HUES48 (cell line): ENCODE results near the gene MUS81.
A peak's percentile ranks its signal among the peaks of the same experiment; 100 is the strongest.
"Not testable (repeated sequence)": the region's sequence is repeated elsewhere in the genome, so short reads cannot be mapped to it uniquely, and the experiment has no call there.

Experiments
- H3K27ac ChIP-seq: one replicate; pipeline ENCODE4 v1.7.0; 2013; ENCODE audit warnings: low read depth, low read length, inconsistent platforms
- H3K27me3 ChIP-seq: 2 replicates; pipeline ENCODE4 v1.6.1; 2013; ENCODE audit warnings: mild to moderate bottlenecking, low read length; ENCODE audit not compliant: control insufficient read depth, insufficient read depth
- H3K36me3 ChIP-seq: 2 replicates; pipeline ENCODE4 v1.6.1; 2013; ENCODE audit warnings: low read length; ENCODE audit not compliant: control insufficient read depth, insufficient read depth
- H3K4me1 ChIP-seq: 2 replicates; pipeline ENCODE4 v1.6.1; 2013; ENCODE audit warnings: mild to moderate bottlenecking, low read length; ENCODE audit not compliant: control insufficient read depth, insufficient read depth
- H3K4me3 ChIP-seq: 2 replicates; pipeline ENCODE4 v1.5.1; 2013; ENCODE audit warnings: mild to moderate bottlenecking, low read depth, low read length
- H3K9ac ChIP-seq: 2 replicates; pipeline ENCODE4 v1.6.1; 2013; ENCODE audit warnings: mild to moderate bottlenecking, low read depth, low read length, moderate library complexity
- H3K9me3 ChIP-seq: 2 replicates; pipeline ENCODE4 v1.6.1; 2013; ENCODE audit warnings: low read length; ENCODE audit not compliant: control insufficient read depth, insufficient read depth

MUS81 gene

GRCh38 chr11:65890324-65891218 is 30.3 kb downstream of the MUS81 start, which contains the start of gene CCDC85B:
Gene CCDC85B, plus strand, starts transcription at chr11:65890673. Its CDS starts 111 bp downstream, at chr11:65890784.
- H3K36me3 ChIP-seq = peaks cover 15% of the 10 kb centered on the region
- peaks cover 25% of the 10 kb centered on the region for H3K4me1 ChIP-seq
- peaks cover 18% of the 10 kb centered on the region for H3K27me3 ChIP-seq
- H3K9ac ChIP-seq = peak within 1 kb of the TSS; percentile 77; the same call in 1 of the 2 replicates
- H3K4me3 ChIP-seq = peak within 1 kb of the TSS; percentile 85
- no peaks in the 10 kb centered on the region for H3K9me3 ChIP-seq
- peak within 1 kb of the TSS; percentile 75 for H3K27ac ChIP-seq

GRCh38 chr11:65891219-65892136 is 31.2 kb downstream of the MUS81 start:
- Histone ChIP-seq H3K36me3 (peaks cover 6% of the 10 kb centered on the region), H3K27me3 (peaks cover 18% of the 10 kb centered on the region), H3K4me3 (peak overlapping the region; percentile 85), H3K9ac (peak overlapping the region; percentile 77; the same call in 1 of the 2 replicates), H3K4me1 (peaks cover 25% of the 10 kb centered on the region), H3K9me3 (no peaks in the 10 kb centered on the region), H3K27ac (peak overlapping the region; percentile 75)

DNA sequence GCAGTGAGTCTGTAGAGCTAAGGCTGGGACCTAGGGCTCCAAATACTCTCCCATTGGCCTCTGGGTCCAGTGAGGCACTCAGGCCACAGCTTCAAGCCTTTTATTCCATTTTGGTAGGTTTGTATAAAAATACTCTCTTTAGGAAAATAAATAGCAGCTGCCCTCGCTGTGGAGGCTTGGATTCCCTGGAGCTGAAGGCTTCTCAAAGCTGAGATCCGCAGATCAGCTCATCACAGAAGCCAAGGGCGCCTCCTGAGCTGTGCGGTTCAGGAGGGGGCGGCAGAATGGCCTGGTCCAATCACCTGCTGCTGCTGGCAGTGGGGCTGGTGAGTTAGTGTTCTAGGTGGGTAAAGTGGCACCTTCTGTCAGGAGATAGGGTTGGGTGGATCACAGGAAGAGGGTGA is 31.9 kb downstream of the MUS81 start:
- not testable (repeated sequence) for H3K9me3 ChIP-seq, H3K9ac ChIP-seq, H3K36me3 ChIP-seq
- Histone ChIP-seq H3K4me1 (peaks cover 25% of the 10 kb centered on the region), H3K4me3 (peak overlapping the region; percentile 85), H3K27me3 (peaks cover 18% of the 10 kb centered on the region), H3K27ac (peak overlapping the region; percentile 75)

GRCh38 chr11:65892661-65893317 is 32.6 kb downstream of the MUS81 start:
- Histone ChIP-seq H3K9me3 (no peaks in the 10 kb centered on the region), H3K4me3 (no peak overlapping the region), H3K27ac (no peak overlapping the region), H3K36me3 (no peaks in the 10 kb centered on the region), H3K27me3 (peaks cover 18% of the 10 kb centered on the region), H3K4me1 (peaks cover 22% of the 10 kb centered on the region), H3K9ac (no peak overlapping the region)

DNA sequence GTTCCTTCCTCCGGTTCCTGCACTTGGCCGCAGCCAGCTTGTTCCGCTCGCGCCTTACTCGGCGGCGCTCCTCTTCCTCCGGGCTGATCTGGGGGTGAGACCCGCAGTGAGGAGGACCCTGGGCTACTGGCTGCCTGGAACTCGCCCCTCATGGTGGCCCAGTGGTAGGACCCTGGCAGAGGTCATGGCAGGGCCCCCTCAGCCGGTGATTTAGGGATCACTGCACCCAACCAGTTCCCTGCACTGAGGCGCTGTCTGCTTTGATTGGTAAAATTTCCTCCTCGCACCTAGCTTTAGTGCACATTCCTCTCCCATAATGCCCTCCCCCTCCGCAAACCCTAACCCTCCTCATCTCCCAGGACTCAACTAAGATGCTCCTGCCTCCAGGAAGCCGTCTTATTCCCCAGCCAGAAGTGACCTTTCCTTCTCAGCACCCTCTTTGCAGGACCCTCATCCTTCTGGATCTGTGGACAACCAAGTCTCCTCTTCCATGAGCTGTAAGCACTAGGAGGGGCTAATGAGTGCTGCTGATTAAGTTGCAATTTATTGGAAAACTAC is 33.9 kb downstream of the MUS81 start:
- H3K4me1 ChIP-seq = peaks cover 19% of the 10 kb centered on the region
- peaks cover 27% of the 10 kb centered on the region for H3K27me3 ChIP-seq
- H3K9ac ChIP-seq = no peak overlapping the region
- H3K27ac ChIP-seq = no peak overlapping the region
- no peaks in the 10 kb centered on the region for H3K36me3 ChIP-seq
- no peaks in the 10 kb centered on the region for H3K9me3 ChIP-seq
- no peak overlapping the region for H3K4me3 ChIP-seq

GRCh38 chr11:65895482-65895981 is 35.3 kb downstream of the MUS81 start:
- H3K9ac ChIP-seq = no peak overlapping the region
- no peaks in the 10 kb centered on the region for H3K9me3 ChIP-seq
- H3K4me1 ChIP-seq = peaks cover 10% of the 10 kb centered on the region; the same call in 1 of the 2 replicates
- H3K36me3 ChIP-seq = no peaks in the 10 kb centered on the region
- no peak overlapping the region for H3K4me3 ChIP-seq
- H3K27me3 ChIP-seq = peaks cover 25% of the 10 kb centered on the region
- no peak overlapping the region for H3K27ac ChIP-seq

- no peaks in the 10 kb centered on the region for H3K9me3 ChIP-seq
- no peak overlapping the region for H3K4me3 ChIP-seq
- H3K27ac ChIP-seq = no peak overlapping the region
- no peak overlapping the region for H3K9ac ChIP-seq
- peaks cover 10% of the 10 kb centered on the region; the same call in 1 of the 2 replicates for H3K4me1 ChIP-seq
- no peaks in the 10 kb centered on the region for H3K36me3 ChIP-seq
- peaks cover 31% of the 10 kb centered on the region for H3K27me3 ChIP-seq
Measured at GRCh38 chr11:65896034-65896999, 36.1 kb downstream of the MUS81 start.

GRCh38 chr11:65897020-65897471 is 36.8 kb downstream of the MUS81 start:
- no peak overlapping the region for H3K4me3 ChIP-seq
- no peaks in the 10 kb centered on the region for H3K9me3 ChIP-seq
- H3K27me3 ChIP-seq = peaks cover 35% of the 10 kb centered on the region
- H3K36me3 ChIP-seq = no peaks in the 10 kb centered on the region
- no peak overlapping the region for H3K27ac ChIP-seq
- H3K4me1 ChIP-seq = peaks cover 7% of the 10 kb centered on the region; the same call in 1 of the 2 replicates
- no peak overlapping the region for H3K9ac ChIP-seq

GRCh38 chr11:65898656-65899355 is 38.6 kb downstream of the MUS81 start:
- Histone ChIP-seq H3K9me3 (no peaks in the 10 kb centered on the region), H3K27ac (no peak overlapping the region), H3K9ac (peak overlapping the region; percentile 69; the same call in 1 of the 2 replicates), H3K36me3 (no peaks in the 10 kb centered on the region), H3K4me1 (peaks cover 9% of the 10 kb centered on the region), H3K27me3 (peaks cover 52% of the 10 kb centered on the region), H3K4me3 (peak overlapping the region; percentile 64)
